ENCODE measurements around the gene HTN3. TPM values are rescaled to one million over a fixed set of nuclear protein-coding genes. Genes with fewer than 3 reads are reported as not detected.

The HTN3 gene
- total and polyA plus RNA-seq, 9 of the 15 experiments (the other 6 are each of a cell fraction or from before 2014, with no cell fraction given) = not detected

DNA sequence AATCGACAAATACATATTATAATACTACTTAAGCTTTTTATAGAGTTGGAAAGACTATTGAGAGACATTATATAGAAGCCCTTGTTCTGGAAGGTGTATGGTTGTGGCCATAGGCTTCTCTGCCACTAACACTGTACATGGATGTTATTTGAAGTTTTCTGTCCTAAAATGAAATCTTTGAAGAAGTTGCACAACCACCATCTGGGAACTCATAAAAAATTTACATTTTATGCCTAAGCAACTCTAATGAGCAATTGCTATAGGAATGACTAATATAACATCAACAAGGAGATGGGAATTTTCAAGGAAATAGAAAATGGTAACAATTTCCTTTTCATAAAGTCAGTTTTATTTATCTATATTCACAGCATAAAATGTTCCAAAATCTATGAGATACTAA, 29.4 kb downstream of the HTN3 start (continued):
- TF ChIP-seq NKRF (IDR thresholded peaks at IDR 0.05; ENCODE audit: borderline replicate concordance) = no peak
- no peak for TF ChIP-seq ETV6 (IDR thresholded peaks at IDR 0.05; ENCODE audit: borderline replicate concordance in 1 of 2, low read depth in 2 of 2, low read length in 1 of 2)
- TF ChIP-seq ETV6 (CRISPR knock-in tag; IDR thresholded peaks at IDR 0.05; ENCODE audit: borderline replicate concordance) = no peak
- no peak for TF ChIP-seq SIX5 (IDR thresholded peaks at IDR 0.05; ENCODE audit: borderline replicate concordance in 1 of 2, insufficient read depth in 1 of 2, low read depth in 1 of 2, low read length in 2 of 2)
- TF ChIP-seq MYBL2 (IDR thresholded peaks at IDR 0.05; ENCODE audit: low read depth) = no peak
- TF ChIP-seq MYBL2 (CRISPR knock-in tag; IDR thresholded peaks at IDR 0.05; ENCODE audit: borderline replicate concordance) = no peak
- TF ChIP-seq ZBTB11 (CRISPR knock-in tag; IDR thresholded peaks at IDR 0.05) = no peak
- TF ChIP-seq ZNF589 (CRISPR knock-in tag; IDR thresholded peaks at IDR 0.05; ENCODE audit: low read depth) = no peak
- no peak for TF ChIP-seq ZNF518B (CRISPR knock-in tag; IDR thresholded peaks at IDR 0.05)
